ENCODE data around the gene KLK8.

Gene KLK8, protein sequence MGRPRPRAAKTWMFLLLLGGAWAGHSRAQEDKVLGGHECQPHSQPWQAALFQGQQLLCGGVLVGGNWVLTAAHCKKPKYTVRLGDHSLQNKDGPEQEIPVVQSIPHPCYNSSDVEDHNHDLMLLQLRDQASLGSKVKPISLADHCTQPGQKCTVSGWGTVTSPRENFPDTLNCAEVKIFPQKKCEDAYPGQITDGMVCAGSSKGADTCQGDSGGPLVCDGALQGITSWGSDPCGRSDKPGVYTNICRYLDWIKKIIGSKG
- 0 reads per million in 2 donors for total RNA-seq

DNA sequence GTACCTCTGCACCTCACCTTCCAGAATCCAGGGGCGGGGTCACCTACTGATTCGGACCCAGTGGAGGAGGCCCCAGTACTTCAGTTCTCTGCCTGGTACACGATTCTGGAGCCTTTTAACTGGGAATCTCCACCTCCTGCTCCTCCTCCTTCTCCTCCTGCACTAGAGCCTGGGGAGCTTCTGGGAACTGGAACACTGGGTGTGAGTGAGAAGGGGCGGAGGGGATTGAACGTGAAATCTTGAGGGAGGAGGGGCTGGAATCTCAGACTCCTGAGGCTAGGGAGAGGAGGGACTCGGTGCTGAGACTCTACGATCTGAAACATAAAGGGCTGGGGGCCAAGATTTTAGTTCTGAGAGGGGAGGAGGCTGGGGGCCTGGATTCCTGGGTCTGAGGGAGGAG lies at the start of gene KLK8:
Gene KLK8 (minus strand): TSS at position 90 of the 400 bp plus-strand sequence. CDS start 437 bp downstream, outside the sequence.
- DNase-seq = no peak

DNA sequence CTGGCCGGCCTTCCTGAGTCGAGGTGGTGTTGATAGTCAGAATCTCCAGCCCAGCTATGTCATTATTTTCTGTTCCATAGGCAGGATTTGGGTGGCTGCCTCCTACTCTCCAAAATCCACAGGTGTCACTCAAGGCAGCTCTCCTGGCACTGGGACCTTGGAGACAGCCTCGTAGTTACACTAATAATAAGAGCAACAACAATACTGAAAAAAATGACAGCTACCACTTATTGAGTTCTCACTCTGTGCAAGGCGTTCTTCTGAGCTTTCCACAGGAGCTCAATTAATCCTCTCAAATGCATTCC lies 45.6 kb upstream of the KLK8 start:
- no peak for DNase-seq

- DNase-seq = no peak
Observed at GRCh38 chr19:51044327-51044726, 42.9 kb upstream of the KLK8 start.

GRCh38 chr19:51043497-51043896 lies 42.1 kb upstream of the KLK8 start:
- DNase-seq = no peak

DNA sequence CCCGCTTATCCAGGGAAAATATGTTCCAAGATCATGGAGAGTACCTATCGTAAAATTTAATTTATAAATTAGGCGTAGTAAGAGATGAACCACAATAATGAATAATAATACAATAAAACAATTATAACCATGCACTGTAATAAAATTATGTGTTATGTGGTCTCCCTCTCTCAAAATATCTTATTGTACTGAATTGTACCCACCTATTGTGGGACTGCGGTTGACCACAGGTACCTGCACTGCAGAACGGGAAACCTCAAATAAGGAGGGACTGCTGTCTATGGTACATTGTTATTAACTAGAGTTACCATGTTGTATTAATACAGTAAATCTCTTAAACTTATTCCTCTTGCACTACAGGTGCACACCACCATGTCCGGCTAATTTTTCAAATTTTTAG lies 38.7 kb upstream of the KLK8 start:
- DNase-seq = no peak

GRCh38 chr19:51036519-51036918 lies 35.1 kb upstream of the KLK8 start:
- no peak for DNase-seq

- DNase-seq = no peak
Observed at GRCh38 chr19:51034704-51035103, 33.3 kb upstream of the KLK8 start, which contains the start of gene KLK12. KLK12 (minus strand) TSS chr19:51035002; CDS start chr19:51034621, 381 bp downstream.

DNA sequence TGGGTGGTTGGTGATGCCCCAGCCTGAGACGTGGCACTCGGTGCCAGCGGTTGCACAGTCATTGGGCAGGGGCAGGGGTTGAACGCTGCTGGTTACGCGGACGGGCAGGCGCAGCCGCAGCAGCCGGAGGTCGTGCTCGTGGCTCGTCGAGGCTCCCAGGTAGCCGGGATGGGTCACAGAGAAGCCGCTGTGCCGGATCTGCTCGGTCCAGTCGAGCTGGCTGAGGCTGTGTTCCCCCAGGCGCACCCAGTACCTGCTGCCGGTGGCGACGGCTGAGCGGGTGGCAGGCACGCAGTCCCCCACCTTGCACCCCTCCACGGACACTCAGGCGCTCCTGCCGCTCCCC lies 30.4 kb upstream of the KLK8 start:
- DNase-seq = no peak

DNA sequence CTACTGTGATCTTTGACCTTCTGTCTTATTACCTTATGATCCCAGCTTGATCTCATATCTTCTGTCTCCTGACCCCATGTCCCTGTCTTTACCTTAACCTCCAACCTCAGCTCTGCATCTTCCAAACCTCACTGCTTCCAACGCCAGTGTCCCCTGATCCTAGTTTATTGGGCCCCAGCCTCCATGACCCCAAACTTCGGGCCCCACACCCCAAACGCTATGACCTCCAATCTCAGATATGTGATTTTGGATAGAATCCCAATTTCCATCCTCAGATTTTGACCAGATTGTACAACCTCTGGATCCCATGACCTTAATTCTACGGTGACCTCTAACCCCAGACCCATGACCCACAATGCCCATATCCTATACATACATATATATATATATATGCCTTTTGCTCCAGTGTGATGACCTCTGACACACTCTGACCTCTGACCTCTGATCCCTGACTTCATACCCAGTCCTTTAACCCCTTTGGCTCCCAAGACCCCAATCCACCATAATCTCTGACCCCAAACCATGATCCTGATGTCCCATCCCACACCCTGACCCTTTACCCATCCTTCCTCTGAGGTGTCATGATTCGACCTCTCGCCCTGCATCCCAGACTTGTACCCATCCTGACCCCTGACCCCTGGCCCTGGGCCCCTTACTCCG lies 29.9 kb upstream of the KLK8 start:
- no peak for DNase-seq

GRCh38 chr19:51030631-51031030 lies 29.2 kb upstream of the KLK8 start:
- no peak for DNase-seq

DNA sequence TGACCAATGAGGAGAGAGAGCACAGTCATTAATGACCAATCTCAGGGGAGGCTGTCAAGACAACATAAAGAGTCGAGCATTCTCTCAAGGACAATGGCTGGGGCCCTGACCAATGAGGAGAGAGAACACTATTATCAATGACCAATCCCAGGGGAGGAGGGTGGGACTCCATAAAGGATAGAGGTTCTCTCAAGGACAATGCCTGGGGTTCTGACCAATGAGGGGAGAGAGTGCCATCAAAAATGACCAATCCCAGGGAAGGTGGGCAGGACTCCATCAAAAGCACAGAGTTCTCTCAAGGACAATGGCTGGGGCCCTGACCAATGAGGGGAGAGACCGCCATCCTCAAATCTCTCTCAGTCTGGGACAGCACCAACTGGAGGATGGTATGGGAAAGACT lies 28.3 kb upstream of the KLK8 start:
- no peak for DNase-seq

DNA sequence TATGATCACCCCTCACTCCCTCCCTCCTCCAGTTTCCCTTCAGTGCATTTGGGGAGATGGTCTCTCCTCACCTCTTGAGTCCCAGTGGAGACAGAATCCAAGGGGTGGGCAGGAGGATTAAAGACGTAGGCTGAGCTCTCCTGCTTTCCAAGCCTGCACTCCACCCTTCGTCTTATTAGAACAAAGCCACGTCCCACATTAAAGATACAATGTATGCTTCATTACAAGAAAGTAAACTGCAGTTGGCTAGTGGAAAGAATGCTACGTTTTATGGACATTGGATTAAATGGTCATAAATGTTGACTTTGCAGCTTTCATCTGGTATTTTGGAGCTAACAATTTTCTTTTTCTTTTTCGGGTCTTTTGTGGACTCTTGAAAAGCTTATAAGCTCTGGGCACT lies 26.5 kb upstream of the KLK8 start:
- DNase-seq = no peak

DNA sequence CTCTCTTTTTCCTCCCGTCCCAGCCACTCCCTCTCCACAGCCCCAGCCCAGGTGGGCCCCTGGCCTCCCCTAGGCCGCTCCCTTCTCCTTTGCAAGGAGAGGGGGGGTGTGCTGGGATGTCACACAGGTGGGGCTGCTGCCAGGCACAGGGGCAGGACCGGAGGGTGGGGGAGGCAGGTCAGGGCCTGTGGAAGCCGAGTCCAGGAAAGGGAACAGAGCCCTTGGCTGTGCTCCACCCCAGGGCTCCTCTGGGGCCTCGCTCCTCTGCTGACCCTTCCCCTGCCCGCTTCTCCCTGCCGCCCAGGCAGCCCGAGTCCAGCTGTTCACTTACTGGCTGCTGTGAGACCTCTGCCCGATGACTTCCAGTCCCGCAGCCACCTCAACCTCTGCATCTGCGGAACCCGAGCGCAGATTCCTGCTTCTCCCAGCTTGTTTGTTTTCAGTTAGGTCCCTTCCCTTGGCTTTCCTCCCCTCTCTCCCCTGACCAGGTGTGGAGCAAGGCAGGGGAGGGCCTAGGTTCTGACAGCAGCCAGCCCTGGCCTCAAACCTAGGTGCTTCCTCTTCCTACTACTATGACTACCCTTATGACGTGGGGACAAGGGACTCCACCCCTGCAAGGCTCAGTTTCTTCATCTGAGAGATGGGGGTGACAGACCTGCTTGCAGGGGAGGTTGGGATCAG lies 25.9 kb upstream of the KLK8 start:
- DNase-seq = no peak

DNA sequence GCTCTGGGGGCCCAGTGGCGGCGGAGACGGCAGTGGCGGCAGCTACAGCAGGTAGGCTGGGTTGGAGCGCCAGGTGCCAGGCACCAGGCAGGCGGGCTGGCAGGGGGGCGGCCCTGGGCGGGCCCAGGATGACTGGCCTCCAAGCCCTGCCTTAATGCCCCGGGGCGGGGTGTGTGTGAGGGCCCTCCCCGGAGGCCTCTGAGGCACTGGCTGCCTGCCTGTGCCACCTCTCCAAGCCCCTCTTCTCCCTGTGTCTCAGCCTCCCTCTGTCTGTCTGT lies 25.1 kb upstream of the KLK8 start, which contains the start of gene KLK11:
Gene KLK11 (minus strand): TSS at position 63 of the 278 bp plus-strand sequence. CDS start 985 bp downstream, outside the sequence.
- no peak for DNase-seq

DNA sequence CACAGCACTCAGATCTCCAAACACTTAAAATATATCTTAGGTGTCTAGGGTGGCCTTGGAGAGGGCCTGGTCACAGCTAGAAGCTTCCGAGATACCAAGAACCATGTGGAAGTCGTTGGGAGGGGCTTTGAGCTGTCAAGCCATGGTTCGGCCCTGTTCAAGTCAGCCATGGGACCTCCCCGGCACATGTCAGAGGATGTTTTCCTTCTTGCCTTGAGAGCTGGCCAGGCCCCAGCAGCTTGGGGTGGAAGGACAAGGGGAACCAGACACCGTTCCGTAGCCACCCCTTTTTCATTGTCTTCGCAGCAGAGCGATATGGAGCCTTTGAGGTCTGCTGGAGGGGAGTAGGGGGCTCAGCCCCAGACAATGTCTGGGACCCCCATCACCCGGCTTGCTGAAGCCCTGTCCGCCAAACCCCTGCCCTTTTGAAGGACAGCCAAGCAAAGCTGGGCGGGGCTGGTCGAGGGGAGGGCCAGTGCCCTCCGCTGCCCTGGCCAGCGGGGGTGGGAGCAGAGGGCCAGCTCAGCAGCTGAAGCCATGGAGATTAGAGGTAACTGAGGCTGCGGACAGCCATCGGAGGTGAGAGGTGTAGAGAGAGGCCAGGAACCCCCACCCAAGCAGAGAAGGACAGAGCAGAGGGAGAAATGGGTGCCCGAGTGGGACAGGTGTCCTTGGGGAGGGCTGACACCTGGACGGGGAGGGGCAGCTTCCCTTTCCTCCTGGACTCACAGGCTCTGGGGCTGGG lies 24.6 kb upstream of the KLK8 start:
- no peak for DNase-seq

DNA sequence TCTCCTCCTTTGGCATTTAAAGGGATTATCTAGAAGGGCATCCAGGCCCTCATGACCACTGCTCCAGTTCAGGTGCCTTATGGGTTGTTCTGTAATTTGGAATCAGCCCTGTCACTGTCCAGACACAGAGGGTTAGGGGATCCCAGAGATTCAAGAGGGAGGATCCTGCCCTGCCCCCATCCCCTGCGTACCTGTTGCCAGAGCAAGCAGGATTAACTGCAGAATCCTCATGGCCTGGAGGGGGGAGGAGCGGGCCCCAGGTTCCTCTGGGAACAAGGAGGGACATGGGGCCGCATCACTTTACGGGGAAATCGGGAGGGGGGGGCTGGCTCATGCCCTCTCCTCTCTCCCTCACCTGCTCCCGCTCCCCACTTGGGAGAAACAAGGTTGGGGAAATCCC lies 24.0 kb upstream of the KLK8 start:
- no peak for DNase-seq

- no peak for DNase-seq
Observed at GRCh38 chr19:51024924-51025323, 23.5 kb upstream of the KLK8 start.

GRCh38 chr19:51023946-51024345 lies 22.5 kb upstream of the KLK8 start:
- no peak for DNase-seq

GRCh38 chr19:51022526-51022925 lies 21.1 kb upstream of the KLK8 start:
- DNase-seq = no peak

DNA sequence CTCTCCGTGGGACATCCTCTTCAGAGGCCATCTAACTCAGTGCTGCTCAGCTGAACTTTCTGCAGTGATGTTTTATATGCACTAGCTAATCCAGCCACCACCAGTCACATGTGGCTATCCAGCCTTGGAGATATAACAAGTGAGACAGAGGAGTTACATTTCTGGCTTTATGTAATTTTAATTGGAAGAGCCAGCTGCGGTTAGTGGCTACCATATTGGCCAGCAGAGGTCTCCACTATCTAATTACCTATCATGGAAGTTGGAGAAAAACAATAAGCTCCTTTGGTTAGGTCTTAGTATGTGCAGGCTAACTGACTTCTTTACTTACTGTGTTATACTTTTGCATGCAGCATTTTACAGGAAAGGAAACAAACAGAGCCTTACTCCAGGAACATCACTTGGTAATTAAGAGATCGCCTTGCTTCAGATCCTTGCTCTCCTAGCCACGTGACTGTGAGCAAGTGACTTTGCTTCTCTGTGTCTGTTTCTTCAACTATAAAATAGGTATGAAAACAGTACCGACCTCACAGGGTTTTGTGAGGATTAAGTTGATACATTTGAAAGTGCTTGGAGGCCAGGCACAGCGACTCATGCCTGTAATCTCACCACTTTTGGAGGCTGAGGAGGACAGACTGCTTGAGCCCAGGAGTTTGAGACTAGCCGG lies 19.7 kb upstream of the KLK8 start:
- DNase-seq = peak in 1 of 5 experiments; percentile 13

DNA sequence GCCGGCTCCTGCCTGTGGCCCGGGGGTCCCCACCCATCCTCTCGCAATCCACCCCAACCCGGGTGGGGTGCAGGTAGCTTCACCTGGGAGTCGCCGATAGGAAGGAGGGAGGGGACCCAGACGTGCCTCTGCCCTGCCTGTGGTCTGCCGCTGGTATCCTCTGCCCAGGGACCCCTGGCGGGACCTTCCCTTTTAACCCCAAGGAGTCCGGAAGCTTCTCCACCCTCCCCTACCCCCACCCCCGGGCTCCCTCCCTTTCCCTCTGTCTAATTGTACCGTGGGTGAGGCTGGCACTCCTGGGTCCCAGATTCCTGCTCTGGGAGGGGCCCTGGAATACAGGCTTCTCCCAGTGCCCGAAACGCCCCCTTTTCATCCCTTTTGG lies 18.1 kb upstream of the KLK8 start, which contains the start of gene KLK10:
Gene KLK10 (minus strand): TSS at position 166 of the 382 bp plus-strand sequence. CDS start 579 bp downstream, outside the sequence.
- DNase-seq = no peak

- DNase-seq = no peak
Observed at GRCh38 chr19:51018745-51019543, 17.5 kb upstream of the KLK8 start.
